Body of pancreas (tissue), 4 donors: ENCODE data around the gene ZFP3.
"Not testable (repeated sequence)": the region's sequence is repeated elsewhere in the genome, so short reads cannot be mapped to it uniquely, and the experiment has no call there.

Source experiments
- POLR2A ChIP-seq, 3 donors: fragments of 450-650 bp; IDR thresholded peaks; one replicate each; pipeline ENCODE4 v1.6.1; 2016; ENCODE audit warnings: antibody characterized with exemption in 3 of 3, mild to moderate bottlenecking in 2 of 3
- TF ChIP-seq, protein P1 (sequence below), 7 experiments: fragments of 450-650 bp in 4 of 7; fragments of 200-600 bp in 3 of 7; sonication (generic) in 3 of 7; IDR thresholded peaks; one replicate each; pipeline ENCODE4 v1.5.1; 2016 to 2019; ENCODE audit warnings: antibody characterized with exemption in 7 of 7

DNA sequence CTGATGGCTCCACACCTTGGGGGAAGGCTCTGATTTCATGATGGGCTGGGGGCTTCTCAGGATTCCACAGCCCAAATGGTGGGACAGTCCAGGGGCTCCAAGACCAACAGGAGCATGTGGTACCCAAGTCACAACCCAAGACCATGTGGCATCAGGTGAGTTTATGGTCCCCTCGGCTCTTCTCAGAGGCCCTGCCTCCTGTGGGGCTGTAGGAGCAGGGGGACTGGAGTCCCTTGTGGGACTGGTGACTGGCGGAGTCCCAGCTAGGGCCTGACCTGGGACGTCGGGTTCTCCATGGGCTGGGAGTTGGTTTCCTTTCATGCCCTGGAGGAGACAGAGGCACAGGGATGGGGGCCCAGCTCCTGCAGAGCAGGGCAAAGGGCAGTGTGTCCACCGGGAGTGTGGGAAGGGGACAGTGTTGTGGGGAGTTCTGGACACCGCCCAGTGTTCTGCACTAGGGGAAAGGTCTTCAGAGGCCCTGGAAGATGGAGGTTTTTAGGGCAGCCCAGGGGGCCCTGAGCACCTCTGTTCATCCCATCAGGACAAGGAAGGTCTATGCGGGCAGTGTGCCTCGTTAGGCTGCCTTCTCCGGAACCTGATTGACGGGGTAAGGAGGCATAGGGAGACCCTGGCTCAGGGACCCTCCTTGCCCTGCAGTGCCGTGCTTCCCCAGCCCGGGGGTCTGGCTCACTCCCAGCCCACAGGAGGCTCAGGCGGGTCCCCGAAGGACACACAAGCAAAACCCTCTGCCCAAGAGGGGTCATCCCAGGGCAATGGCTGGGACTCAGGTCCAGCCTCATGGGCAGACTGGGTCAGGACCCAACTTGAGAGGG lies 58.5 kb downstream of the ZFP3 start:
- TF ChIP-seq, protein P1, sequence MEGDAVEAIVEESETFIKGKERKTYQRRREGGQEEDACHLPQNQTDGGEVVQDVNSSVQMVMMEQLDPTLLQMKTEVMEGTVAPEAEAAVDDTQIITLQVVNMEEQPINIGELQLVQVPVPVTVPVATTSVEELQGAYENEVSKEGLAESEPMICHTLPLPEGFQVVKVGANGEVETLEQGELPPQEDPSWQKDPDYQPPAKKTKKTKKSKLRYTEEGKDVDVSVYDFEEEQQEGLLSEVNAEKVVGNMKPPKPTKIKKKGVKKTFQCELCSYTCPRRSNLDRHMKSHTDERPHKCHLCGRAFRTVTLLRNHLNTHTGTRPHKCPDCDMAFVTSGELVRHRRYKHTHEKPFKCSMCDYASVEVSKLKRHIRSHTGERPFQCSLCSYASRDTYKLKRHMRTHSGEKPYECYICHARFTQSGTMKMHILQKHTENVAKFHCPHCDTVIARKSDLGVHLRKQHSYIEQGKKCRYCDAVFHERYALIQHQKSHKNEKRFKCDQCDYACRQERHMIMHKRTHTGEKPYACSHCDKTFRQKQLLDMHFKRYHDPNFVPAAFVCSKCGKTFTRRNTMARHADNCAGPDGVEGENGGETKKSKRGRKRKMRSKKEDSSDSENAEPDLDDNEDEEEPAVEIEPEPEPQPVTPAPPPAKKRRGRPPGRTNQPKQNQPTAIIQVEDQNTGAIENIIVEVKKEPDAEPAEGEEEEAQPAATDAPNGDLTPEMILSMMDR (IDR thresholded peaks at IDR 0.05): not testable (repeated sequence)
- TF ChIP-seq POLR2A (IDR thresholded peaks at IDR 0.05): not testable (repeated sequence)
